IMR-90 (cell line): ENCODE data around the gene DARS1. TPM values are rescaled to one million over a fixed set of nuclear protein-coding genes. Genes with fewer than 3 reads are reported as not detected.

Experiments used
- ATAC-seq: fragments of 200-7000 bp; cut with Tn5 transposase; 2 replicates; pipeline ENCODE4 v1.9.1; 2020; ENCODE audit warnings: low read depth, mild to moderate bottlenecking, moderate library complexity
- BruUV-seq: library from RNA; stranded (reverse); fragments of 400-500 nt; replicated peaks from 2 replicates; lab custom pipeline; 2021; lab: Mats Ljungman, UMichigan
- CTCF ChIA-PET: fragments of 300-600 bp; formaldehyde crosslinking; extraction: SDS; loops from one replicate; lab custom pipeline; 2021; ENCODE audit warnings: antibody characterized with exemption; lab: Yijun Ruan, JAX
- POLR2A ChIA-PET: fragments of 300-600 bp; sonication (Branson Sonifier 250); formaldehyde crosslinking; loops from one replicate; lab custom pipeline; 2022; ENCODE audit warnings: antibody characterized with exemption; ENCODE audit not compliant: unreplicated experiment; lab: Charles Lee
- DNase-seq: peaks from one replicate; pipeline ENCODE4 v3.0.0; 2013
- H2AFZ ChIP-seq: replicated peaks from 2 replicates; pipeline ENCODE3; 2013; ENCODE audit warnings: low read length, mild to moderate bottlenecking; ENCODE audit not compliant: poor library complexity
- H2AK5ac ChIP-seq: 2 replicates; pipeline ENCODE4 v1.6.1; 2013; ENCODE audit warnings: low read depth, low read length, inconsistent platforms
- H2AK9ac ChIP-seq: replicated peaks from 2 replicates; pipeline ENCODE3; 2013; ENCODE audit warnings: mild to moderate bottlenecking, low read depth, low read length, moderate library complexity; ENCODE audit not compliant: poor library complexity
- H2BK120ac ChIP-seq: 2 replicates; pipeline ENCODE4 v1.6.1; 2013; ENCODE audit warnings: low read depth, low read length, inconsistent platforms
- H2BK15ac ChIP-seq: 3 replicates; pipeline ENCODE4 v1.6.1; 2013; ENCODE audit warnings: low read depth, low read length, inconsistent platforms
- H2BK20ac ChIP-seq: 2 replicates; pipeline ENCODE4 v1.6.1; 2013; ENCODE audit warnings: low read depth, mild to moderate bottlenecking, inconsistent platforms, low read length, moderate library complexity
- H2BK5ac ChIP-seq: 2 replicates; pipeline ENCODE4 v1.6.1; 2013; ENCODE audit warnings: mild to moderate bottlenecking, low read depth, low read length, inconsistent platforms; ENCODE audit not compliant: poor library complexity, severe bottlenecking
- H3K14ac ChIP-seq: replicated peaks from 2 replicates; pipeline ENCODE4 v1.6.1; 2013; ENCODE audit warnings: low read depth, low read length, inconsistent platforms
- H3K18ac ChIP-seq: 2 replicates; pipeline ENCODE4 v1.6.1; 2013; ENCODE audit warnings: low read depth, low read length, control low read depth
- H3K23ac ChIP-seq: 2 replicates; pipeline ENCODE4 v1.6.1; 2013; ENCODE audit warnings: low read depth, low read length, inconsistent platforms
- H3K27ac ChIP-seq: 2 replicates; pipeline ENCODE4 v1.5.1; 2013; ENCODE audit warnings: mild to moderate bottlenecking, control low read depth, low read length; ENCODE audit not compliant: insufficient read depth
- H3K27me3 ChIP-seq: 2 replicates; pipeline ENCODE4 v1.6.1; 2013; ENCODE audit warnings: low read length; ENCODE audit not compliant: control insufficient read depth, insufficient read depth
- H3K36me3 ChIP-seq: 2 replicates; pipeline ENCODE4 v1.6.1; 2013; ENCODE audit warnings: low read length, mixed read lengths; ENCODE audit not compliant: control insufficient read depth, insufficient read depth
- H3K4ac ChIP-seq: 2 replicates; pipeline ENCODE4 v1.6.1; 2013; ENCODE audit warnings: low read depth, low read length, inconsistent platforms
- H3K4me1 ChIP-seq: 2 replicates; pipeline ENCODE4 v1.6.1; 2013; ENCODE audit warnings: low read length, mixed read lengths; ENCODE audit not compliant: control insufficient read depth, insufficient read depth
- H3K4me2 ChIP-seq: 2 replicates; pipeline ENCODE4 v1.6.1; 2013; ENCODE audit warnings: low read depth, mild to moderate bottlenecking, control low read depth, low read length, moderate library complexity
- H3K4me3 ChIP-seq: 2 replicates; pipeline ENCODE4 v1.5.1; 2013; ENCODE audit warnings: low read depth, mild to moderate bottlenecking, control low read depth, low read length, moderate library complexity; ENCODE audit not compliant: insufficient read depth
- H3K56ac ChIP-seq: 2 replicates; pipeline ENCODE4 v1.6.1; 2013; ENCODE audit warnings: low read length, inconsistent platforms; ENCODE audit not compliant: insufficient read depth; ENCODE audit errors: extremely low read depth
- H3K79me1 ChIP-seq, 2 experiments: 2 replicates each; pipeline ENCODE4 v1.6.1; 2013; ENCODE audit warnings: low read length in 2 of 2, inconsistent platforms in 1 of 2, low read depth in 1 of 2
- H3K9ac ChIP-seq: 2 replicates; pipeline ENCODE4 v1.6.1; 2013; ENCODE audit warnings: low read depth, low read length, control low read depth
- H3K9me1 ChIP-seq: 2 replicates; pipeline ENCODE4 v1.6.1; 2013; ENCODE audit warnings: low read length, inconsistent platforms; ENCODE audit not compliant: insufficient read depth
- H3K9me3 ChIP-seq: 2 replicates; pipeline ENCODE4 v1.6.1; 2013; ENCODE audit warnings: low read length; ENCODE audit not compliant: control insufficient read depth, insufficient read depth
- H4K20me1 ChIP-seq: 2 replicates; pipeline ENCODE4 v1.6.1; 2013; ENCODE audit warnings: low read length, inconsistent platforms; ENCODE audit not compliant: insufficient read depth
- H4K5ac ChIP-seq: 2 replicates; pipeline ENCODE4 v1.6.1; 2013; ENCODE audit warnings: mild to moderate bottlenecking, low read depth, low read length, control low read depth
- H4K8ac ChIP-seq, 2 experiments: 2 replicates each; pipeline ENCODE4 v1.6.1; 2013; ENCODE audit warnings: low read depth in 2 of 2, low read length in 2 of 2, control low read depth in 1 of 2, inconsistent platforms in 1 of 2
- H4K91ac ChIP-seq: 2 replicates; pipeline ENCODE4 v1.6.1; 2013; ENCODE audit warnings: low read depth, low read length, inconsistent platforms; ENCODE audit not compliant: insufficient read depth
- BHLHE40 ChIP-seq: fragments of 150-350 bp; IDR thresholded peaks from 2 replicates; pipeline ENCODE4 v1.6.1; 2016; ENCODE audit warnings: mild to moderate bottlenecking, low read depth, low read length
- CEBPB ChIP-seq: IDR thresholded peaks from 2 replicates; pipeline ENCODE4 v1.6.1; 2012; ENCODE audit warnings: low read depth, low read length, improper control_type of control experiment
- CHD1 ChIP-seq: IDR thresholded peaks from 2 replicates; pipeline ENCODE4 v1.6.1; 2012; ENCODE audit warnings: low read depth, low read length, improper control_type of control experiment
- ELK1 ChIP-seq: fragments of 150-350 bp; IDR thresholded peaks from 2 replicates; pipeline ENCODE4 v1.6.1; 2016; ENCODE audit warnings: low read depth, mild to moderate bottlenecking, low read length, moderate library complexity, borderline replicate concordance
- MAZ ChIP-seq: IDR thresholded peaks from 2 replicates; pipeline ENCODE4 v1.6.1; 2012; ENCODE audit warnings: low read depth, mild to moderate bottlenecking, low read length, improper control_type of control experiment, moderate library complexity, borderline replicate concordance
- RFX5 ChIP-seq: IDR thresholded peaks from 2 replicates; pipeline ENCODE4 v1.8.0; 2012; ENCODE audit warnings: low read depth, mild to moderate bottlenecking, low read length, moderate library complexity
- WGBS, 2 experiments: methylation state at CpG; one replicate each; pipeline versions ENCODE4 v1.1.5 to v1.1.7; 2013; ENCODE audit warnings: missing lambda C conversion rate in 2 of 2; ENCODE audit not compliant: insufficient read length in 1 of 2; ENCODE audit errors: extremely low coverage in 2 of 2; 5-methylcytosine and 5-hydroxymethylcytosine counted together
- dilution Hi-C: fragments of 300-500 bp; cut with HindIII; formaldehyde crosslinking; loops from one replicate; pipeline ENCODE4 v1.14.3; 2018; ENCODE audit warnings: low sequenced_read_pairs; ENCODE audit not compliant: unreplicated experiment
- in situ Hi-C: fragments of 300-500 bp; cut with MboI; formaldehyde crosslinking; loops from 3 replicates; pipeline ENCODE4 v1.14.3; 2019; ENCODE audit warnings: low sequenced_read_pairs, inconsistent platforms, mixed read lengths
- intact Hi-C: fragments of 100-400 bp; cut with micrococcal nuclease; formaldehyde crosslinking; loops from 2 replicates; pipeline ENCODE4 v1.10.0; 2022
- polyA plus RNA-seq, 3 experiments: library from polyadenylated mRNA; depleted of rRNA; stranded (reverse); fragments of >200 nt; gene quantifications; 2 replicates each; pipeline ENCODE4 v1.2.3, GENCODE V29; 2012; ENCODE audit warnings: low replicate concordance in 1 of 3
- total RNA-seq: library from RNA; depleted of rRNA; stranded (reverse); fragments of >200 nt; gene quantifications from 2 replicates; pipeline ENCODE4 v1.2.3, GENCODE V29; 2012
- TF ChIP-seq, protein P1 (sequence below): fragments of 150-350 bp; IDR thresholded peaks from 2 replicates; pipeline ENCODE4 v1.6.1; 2017; ENCODE audit warnings: mild to moderate bottlenecking, antibody characterized with exemption, low read length, low read depth

The DARS1 gene
- total and polyA plus RNA-seq, 2 of the 4 experiments (the other 2 are of a cell fraction): 56.5 to 66.5 TPM

DNA sequence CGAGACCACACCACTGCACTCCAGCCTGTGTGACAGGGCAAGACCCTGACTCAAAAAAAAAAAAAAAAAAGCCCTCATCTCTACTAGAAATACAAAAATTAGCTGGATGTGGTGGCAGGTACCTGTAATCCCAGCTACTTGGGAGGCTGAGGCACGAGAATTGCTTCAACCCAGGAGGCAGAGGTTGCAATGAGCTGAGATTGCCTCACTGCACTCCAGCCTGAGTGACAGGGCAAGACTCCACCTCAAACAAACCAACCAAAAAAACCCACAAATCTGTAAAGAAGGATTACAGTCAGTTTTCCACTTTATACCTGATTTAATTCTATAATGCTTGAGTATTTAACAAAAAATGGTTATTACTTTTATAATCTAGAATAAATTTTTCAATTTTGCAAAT is 9.7 kb downstream of the DARS1 start:
- peaks cover 3% of the 10 kb centered on the region; the same call in 1 of the 2 replicates for H3K9me1 ChIP-seq
- H3K79me1 ChIP-seq: peaks cover 12 to 15% of the 10 kb centered on the region in 2 experiments
- H2BK120ac ChIP-seq: no peak overlapping the region
- no TSS peak for BruUV-seq
- peaks cover 23% of the 10 kb centered on the region for H3K36me3 ChIP-seq
- ChIA-PET CTCF (interaction anchor here (0.6 to 1.0 kb wide), 2 partner anchors 10 to 22 kb away, joined by 4 to 5 read pairs; no protein-coding TSS in a partner anchor), POLR2A (no interaction called here)
- no peak overlapping the region for H2BK20ac ChIP-seq
- no peak overlapping the region for H4K8ac ChIP-seq
- H3K27me3 ChIP-seq: no peaks in the 10 kb centered on the region
- no peaks in the 10 kb centered on the region for H4K20me1 ChIP-seq
- in situ Hi-C loops: no loop called here
- DNase-seq (no peak), ATAC-seq (no peak)
- TF ChIP-seq BHLHE40 (no peak), ELK1 (no peak), CEBPB (no peak), RFX5 (no peak), CHD1 (no peak), MAZ (no peak)
- TF ChIP-seq, protein P1, sequence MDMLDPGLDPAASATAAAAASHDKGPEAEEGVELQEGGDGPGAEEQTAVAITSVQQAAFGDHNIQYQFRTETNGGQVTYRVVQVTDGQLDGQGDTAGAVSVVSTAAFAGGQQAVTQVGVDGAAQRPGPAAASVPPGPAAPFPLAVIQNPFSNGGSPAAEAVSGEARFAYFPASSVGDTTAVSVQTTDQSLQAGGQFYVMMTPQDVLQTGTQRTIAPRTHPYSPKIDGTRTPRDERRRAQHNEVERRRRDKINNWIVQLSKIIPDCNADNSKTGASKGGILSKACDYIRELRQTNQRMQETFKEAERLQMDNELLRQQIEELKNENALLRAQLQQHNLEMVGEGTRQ: no peak
- no peak overlapping the region for H3K14ac ChIP-seq
- no peaks in the 10 kb centered on the region for H3K4me1 ChIP-seq
- H3K4me3 ChIP-seq: no peak overlapping the region
- H3K56ac ChIP-seq: no peak overlapping the region
- no peak overlapping the region for H2AK5ac ChIP-seq
- no peak overlapping the region for H3K9ac ChIP-seq
- H3K23ac ChIP-seq: no peak overlapping the region
- H3K4ac ChIP-seq: no peak overlapping the region
- H2BK15ac ChIP-seq: no peak overlapping the region
- no peak overlapping the region for H4K91ac ChIP-seq
- no peak overlapping the region for H3K18ac ChIP-seq
- H2AFZ ChIP-seq: no peak overlapping the region
- dilution Hi-C loops: no loop called here
- no peaks in the 10 kb centered on the region for H3K9me3 ChIP-seq
- H3K27ac ChIP-seq: no peak overlapping the region
- WGBS, 2 experiments: no CpG with 5 or more reads among the region's 2 CpGs
- no peak overlapping the region for H4K5ac ChIP-seq
- intact Hi-C loops: no loop called here
- H2BK5ac ChIP-seq: no peak overlapping the region
- no peak overlapping the region for H2AK9ac ChIP-seq
- H3K4me2 ChIP-seq: no peak overlapping the region
